Measurements from ENCODE around the gene HEATR5A.
"Not testable (repeated sequence)": the region's sequence is repeated elsewhere in the genome, so short reads cannot be mapped to it uniquely, and the experiment has no call there.

Gene HEATR5A

DNA sequence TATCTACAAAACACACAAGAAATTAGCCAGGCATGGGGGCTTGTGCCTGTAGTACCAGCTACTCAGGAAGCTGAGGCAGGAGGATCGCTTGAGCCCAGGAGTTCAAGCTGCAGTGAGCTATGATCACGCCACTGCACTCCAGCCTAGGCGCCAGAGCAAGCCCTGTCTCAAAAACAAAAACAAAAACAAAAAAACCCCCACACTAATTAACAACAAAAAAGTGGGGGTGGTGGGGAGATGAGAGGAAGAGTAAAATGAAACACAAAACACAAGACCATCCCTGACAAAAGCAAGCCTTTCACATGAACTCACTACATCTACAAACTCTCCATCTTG, 158.9 kb downstream of the HEATR5A start:
- Mint-ChIP-seq H3K27ac (no peak overlapping the region), H3K9me3 (no peaks in the 10 kb centered on the region), H3K4me3 (no peak overlapping the region), H3K36me3 (ENCODE audit: low read depth) (no peaks in the 10 kb centered on the region), H3K27me3 (no peaks in the 10 kb centered on the region), H3K4me1 (ENCODE audit: low read depth) (peaks cover 6% of the 10 kb centered on the region)

DNA sequence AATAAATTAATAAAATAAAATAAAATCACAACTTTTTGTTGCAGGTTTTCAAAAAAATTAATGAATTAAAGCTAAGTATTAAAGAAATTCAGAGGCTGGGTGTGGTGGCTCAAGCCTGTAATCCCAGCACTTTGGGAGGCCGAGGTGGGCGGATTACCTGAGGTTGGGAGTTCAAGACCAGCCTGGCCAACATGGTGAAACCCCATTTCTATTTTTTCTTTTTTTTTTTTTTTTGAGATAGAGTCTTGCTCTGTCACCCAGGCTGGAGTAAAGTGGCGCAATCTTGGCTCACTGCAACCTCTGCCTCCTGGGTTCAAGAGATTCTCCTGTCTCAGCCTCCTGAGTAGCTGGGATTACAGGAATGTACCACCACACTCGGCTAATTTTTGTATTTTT, 161.3 kb downstream of the HEATR5A start:
- not testable (repeated sequence) for H3K4me1 Mint-ChIP-seq (ENCODE audit: low read depth); H3K36me3 Mint-ChIP-seq (ENCODE audit: low read depth); H3K27me3 Mint-ChIP-seq; H3K4me3 Mint-ChIP-seq; H3K9me3 Mint-ChIP-seq; H3K27ac Mint-ChIP-seq

DNA sequence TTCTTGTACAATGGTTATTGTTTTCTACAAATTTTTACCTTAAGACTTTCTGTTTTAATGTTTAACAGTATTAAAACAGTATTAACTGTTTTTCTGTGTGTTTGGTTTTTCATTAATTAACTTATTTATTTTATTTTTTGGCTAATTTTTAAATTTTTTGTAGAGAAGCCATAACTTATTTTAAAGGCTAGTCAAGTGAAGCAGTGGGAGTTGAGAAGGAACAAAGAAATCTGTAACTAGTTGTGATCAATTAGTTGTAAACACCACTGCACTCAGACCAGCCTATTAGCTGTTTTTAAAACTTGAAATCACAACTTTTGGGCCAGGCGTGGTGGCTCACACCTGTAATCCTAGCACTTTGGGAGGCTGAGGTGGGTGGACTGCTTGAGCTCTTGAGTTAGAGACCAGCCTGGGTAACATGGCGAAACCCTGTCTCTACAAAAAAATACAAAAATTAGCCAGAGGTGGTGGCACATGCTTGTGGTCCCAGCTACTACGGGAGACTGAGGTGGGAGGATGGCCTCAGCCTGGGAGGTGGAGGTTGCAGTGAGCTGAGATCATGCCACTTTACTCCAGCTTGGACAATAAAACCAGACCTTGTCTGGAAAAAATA, 161.8 kb downstream of the HEATR5A start:
- no peaks in the 10 kb centered on the region for H3K4me1 Mint-ChIP-seq (ENCODE audit: low read depth)
- no peak overlapping the region for H3K4me3 Mint-ChIP-seq
- H3K27me3 Mint-ChIP-seq = no peaks in the 10 kb centered on the region
- H3K9me3 Mint-ChIP-seq = no peaks in the 10 kb centered on the region
- H3K36me3 Mint-ChIP-seq (ENCODE audit: low read depth) = no peaks in the 10 kb centered on the region
- H3K27ac Mint-ChIP-seq = no peak overlapping the region

DNA sequence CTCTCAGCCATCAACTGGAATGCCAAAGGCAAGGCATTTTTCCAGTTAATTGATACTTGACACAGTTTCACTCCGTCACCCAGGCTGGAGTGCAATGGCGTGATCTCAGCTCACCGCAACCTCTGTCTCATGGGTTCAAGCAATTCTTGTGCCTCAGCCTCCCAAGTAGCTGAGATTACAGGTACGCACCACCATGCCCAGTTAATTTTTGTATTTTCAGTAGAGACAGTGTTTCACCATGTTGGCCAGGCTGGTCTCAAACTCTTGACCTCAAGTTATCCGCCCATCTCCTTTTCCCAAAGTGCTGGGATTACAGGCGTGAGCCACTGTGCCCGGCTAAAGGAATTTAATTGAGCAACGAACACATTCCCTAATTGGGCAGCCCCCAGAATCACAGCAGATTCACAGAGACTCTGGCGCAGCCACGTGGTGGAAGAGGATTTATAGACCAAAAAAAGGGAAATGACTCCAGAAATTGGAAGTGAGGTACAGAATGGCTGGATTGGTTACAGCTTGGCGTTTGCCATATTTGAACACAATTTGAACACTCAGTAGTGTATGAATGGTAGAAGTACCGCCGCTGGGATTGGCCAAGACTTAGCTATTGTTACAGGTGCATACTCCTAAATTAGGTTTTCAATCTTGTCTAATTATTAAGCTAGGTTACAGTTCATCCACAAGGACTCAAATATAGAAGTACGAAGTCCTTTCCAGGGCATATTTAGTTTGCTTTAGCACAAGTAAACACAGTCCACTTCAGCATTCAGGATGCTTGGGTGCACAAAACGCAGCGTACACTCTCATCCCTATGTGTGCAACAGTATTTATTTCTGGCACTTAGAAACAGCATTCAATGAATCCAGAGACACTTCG, 162.6 kb downstream of the HEATR5A start:
- H3K27me3 Mint-ChIP-seq; H3K9me3 Mint-ChIP-seq; H3K27ac Mint-ChIP-seq; H3K36me3 Mint-ChIP-seq (ENCODE audit: low read depth); H3K4me3 Mint-ChIP-seq; H3K4me1 Mint-ChIP-seq (ENCODE audit: low read depth): not testable (repeated sequence)

DNA sequence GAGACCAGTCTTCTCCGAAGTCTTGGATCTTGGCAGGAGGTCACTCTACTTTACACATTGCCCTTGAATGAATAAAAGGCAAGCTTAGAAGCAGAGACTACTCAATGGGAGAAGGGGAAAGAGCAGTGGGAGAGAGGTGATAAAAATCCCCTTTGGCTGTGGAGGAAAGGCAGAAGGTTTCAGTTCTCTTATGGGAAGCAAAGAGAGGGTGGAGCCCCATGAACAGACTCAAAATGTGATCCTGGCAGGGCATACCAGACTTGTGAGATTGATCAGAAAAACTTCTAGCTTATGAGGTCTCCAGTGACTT, 163.2 kb downstream of the HEATR5A start:
- Mint-ChIP-seq H3K4me3 (no peak overlapping the region), H3K36me3 (ENCODE audit: low read depth) (no peaks in the 10 kb centered on the region), H3K27me3 (no peaks in the 10 kb centered on the region), H3K4me1 (ENCODE audit: low read depth) (no peaks in the 10 kb centered on the region), H3K27ac (no peak overlapping the region), H3K9me3 (no peaks in the 10 kb centered on the region)

DNA sequence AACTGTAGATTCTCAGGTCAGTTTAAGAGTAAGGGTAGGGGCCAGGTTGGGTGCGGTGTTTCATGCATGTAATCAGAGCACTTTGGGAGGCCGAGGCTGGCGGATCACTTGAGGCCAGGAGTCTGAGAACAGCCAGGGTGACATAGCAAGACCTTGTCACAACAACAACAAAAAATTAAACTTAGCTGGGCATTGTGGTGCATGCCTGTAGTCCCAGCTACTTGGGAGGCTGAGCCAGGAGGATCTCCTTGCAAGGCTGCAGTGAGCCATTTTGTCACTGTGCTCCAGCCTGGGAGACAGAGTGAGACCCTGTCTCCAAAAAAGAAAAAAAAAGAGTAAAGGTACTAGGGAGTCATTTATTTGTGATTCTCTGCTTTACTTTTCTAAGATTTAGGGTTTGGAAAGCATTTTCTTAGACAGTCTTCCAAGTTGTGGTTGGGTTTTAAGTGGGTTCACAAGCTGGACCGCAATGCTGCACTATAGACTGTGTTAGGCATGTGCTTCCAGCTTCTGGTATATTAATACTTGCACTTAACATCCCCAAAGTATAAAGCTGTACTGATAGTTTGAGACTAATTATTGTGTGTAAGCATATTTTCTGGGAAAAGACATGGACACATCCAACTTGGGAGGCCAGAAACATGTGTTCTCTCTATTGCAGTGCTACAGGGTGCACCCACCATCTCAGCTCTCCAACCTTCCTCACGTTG, 163.7 kb downstream of the HEATR5A start:
- Mint-ChIP-seq H3K4me3 (no peak overlapping the region), H3K4me1 (ENCODE audit: low read depth) (no peaks in the 10 kb centered on the region), H3K27ac (no peak overlapping the region)

DNA sequence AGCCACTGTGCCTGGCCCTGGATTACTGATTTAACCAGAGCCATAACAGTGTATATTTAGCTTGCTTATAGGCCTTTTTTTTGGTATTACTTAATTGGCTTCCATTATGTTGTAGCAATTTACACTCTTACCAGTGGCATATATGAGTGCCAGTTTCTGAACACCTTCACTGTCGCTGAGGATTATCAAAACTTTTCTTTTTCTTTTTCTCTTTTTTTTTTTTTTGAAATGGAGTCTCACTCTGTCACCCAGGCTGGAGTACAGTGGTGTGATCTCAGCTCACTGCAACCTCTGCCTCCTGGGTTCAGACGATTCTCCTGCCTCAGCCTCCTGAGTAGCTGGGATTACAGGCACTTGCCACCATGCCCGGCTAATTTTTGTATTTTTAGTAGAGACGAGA, 164.4 kb downstream of the HEATR5A start:
- not testable (repeated sequence) for H3K27me3 Mint-ChIP-seq; H3K4me3 Mint-ChIP-seq; H3K9me3 Mint-ChIP-seq; H3K27ac Mint-ChIP-seq; H3K4me1 Mint-ChIP-seq (ENCODE audit: low read depth); H3K36me3 Mint-ChIP-seq (ENCODE audit: low read depth)

More for the DNA sequence above, 163.7 kb downstream of the HEATR5A start:
- no peaks in the 10 kb centered on the region for H3K36me3 Mint-ChIP-seq (ENCODE audit: low read depth)
- H3K9me3 Mint-ChIP-seq = no peaks in the 10 kb centered on the region
- H3K27me3 Mint-ChIP-seq = no peaks in the 10 kb centered on the region

DNA sequence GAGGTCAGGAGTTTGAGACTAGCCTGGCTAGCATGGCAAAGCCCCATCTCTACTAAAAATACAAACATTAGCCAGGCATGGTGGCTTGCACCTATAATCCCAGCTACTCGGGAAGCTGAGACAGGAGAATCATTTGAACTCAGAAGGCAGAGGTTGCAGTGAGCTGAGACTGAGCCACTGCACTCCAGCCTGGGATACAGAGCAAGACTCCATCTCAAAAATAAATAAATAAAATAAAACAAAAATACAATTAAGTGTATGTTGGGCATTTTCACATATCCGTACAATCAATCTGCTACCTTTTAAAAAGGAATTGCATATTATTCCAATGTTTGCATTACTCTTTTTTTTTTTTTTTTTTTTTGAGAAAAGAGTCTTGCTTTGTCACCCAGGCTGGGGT, 165.1 kb downstream of the HEATR5A start:
- no peaks in the 10 kb centered on the region for H3K4me1 Mint-ChIP-seq (ENCODE audit: low read depth)
- no peak overlapping the region for H3K4me3 Mint-ChIP-seq
- no peaks in the 10 kb centered on the region for H3K36me3 Mint-ChIP-seq (ENCODE audit: low read depth)
- no peaks in the 10 kb centered on the region for H3K27me3 Mint-ChIP-seq
- H3K9me3 Mint-ChIP-seq = no peaks in the 10 kb centered on the region
- H3K27ac Mint-ChIP-seq = no peak overlapping the region

DNA sequence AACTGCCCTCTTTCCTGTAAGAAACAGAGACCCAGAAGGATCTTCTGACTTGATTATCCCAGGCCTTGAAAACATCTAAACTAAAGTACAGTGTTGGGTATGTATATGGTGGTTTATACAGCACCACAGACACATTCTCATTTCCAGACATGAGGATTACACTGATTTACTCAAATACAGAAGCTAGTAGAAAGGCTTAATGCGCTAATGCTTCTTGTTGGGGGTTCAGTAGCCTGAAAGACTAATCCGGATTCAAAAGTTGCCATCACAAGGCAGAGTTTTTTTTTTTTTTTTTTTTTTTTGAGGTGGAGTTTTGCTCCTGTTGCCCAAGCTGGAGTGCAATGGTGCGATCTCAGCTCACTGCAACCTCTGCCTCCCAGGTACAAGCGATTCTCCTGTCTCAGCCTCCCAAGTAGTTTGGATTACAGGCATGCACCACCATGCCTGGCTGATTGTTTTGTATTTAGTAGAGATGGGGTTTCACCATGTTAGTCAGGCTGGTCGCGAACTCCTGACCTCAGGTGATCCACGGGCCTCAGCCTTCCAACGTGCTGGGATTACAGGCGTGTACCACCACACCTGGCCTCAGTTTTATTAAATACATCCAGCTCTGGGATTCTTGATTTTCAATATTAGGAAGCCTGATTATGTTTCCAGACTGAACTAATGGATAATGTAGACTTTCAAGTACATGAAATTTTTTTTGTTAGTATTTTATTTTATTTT, 166.4 kb downstream of the HEATR5A start:
- H3K27me3 Mint-ChIP-seq = no peaks in the 10 kb centered on the region
- H3K27ac Mint-ChIP-seq = no peak overlapping the region
- no peaks in the 10 kb centered on the region for H3K36me3 Mint-ChIP-seq (ENCODE audit: low read depth)
- H3K9me3 Mint-ChIP-seq = no peaks in the 10 kb centered on the region
- no peaks in the 10 kb centered on the region for H3K4me1 Mint-ChIP-seq (ENCODE audit: low read depth)
- no peak overlapping the region for H3K4me3 Mint-ChIP-seq

DNA sequence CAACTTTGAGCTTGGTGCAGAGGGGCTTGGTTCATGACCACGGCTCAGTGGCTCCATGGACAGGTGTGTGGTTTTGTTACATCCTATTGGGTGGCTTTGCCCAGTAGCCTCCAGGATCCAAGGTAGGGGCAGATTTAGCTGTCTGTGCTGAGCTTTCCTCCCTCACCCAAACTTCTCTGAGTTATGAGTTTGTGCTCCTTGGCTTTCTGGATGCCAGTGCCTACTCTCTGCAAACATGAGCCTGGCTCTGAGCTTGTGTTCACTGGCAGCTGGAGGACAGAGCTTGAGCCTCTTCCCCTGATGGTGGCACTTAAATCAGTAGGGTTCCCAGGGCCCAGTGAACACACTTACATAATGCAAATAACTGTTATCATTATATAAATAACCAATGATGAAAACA, 167.5 kb downstream of the HEATR5A start:
- no peaks in the 10 kb centered on the region for H3K4me1 Mint-ChIP-seq (ENCODE audit: low read depth)
- H3K4me3 Mint-ChIP-seq = no peak overlapping the region
- no peaks in the 10 kb centered on the region for H3K36me3 Mint-ChIP-seq (ENCODE audit: low read depth)
- no peaks in the 10 kb centered on the region for H3K27me3 Mint-ChIP-seq
- no peak overlapping the region for H3K27ac Mint-ChIP-seq
- no peaks in the 10 kb centered on the region for H3K9me3 Mint-ChIP-seq

DNA sequence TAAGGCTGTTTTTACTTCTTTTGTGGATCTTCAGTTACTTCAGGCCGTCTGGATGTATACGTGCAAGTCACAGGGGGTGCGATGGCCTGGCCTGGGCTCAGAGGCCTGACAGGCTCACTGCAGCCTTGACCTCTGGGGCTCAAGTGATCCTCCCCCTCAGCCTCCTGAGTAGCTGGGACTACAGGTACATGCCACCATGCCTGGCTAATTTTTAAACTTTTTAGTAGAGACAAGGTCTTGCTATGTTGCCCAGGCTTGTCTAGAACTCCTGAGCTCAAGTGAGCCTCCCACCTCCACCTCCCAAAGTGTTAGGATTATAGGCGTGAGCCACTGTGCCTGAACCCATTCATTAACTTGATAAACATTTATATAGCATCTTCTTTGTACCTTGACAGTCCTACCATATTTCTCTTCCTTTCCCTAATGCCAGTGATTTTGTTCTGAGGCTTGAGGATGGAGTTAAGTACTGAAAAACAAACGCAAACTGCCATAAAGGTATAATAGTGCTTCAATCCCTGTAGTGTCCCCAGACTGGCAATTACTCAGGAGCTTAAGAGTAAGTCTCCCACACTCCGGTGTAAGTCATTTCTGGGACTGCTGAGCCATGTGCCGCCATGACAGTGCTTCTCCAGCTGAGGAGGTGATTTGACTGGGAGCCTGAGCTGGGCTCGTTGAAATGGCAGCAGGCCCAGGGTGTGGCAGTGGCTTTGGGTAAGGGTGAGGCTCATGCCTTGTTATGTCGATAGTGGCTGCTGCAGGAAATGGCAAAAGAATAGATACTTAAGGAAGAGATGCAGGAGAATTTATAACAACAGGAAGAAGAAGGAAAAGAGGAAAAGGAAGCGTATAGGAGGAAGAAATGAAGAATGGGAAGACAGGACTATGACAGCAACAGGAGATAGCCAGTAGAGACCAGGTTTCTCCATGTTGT, 169.1 kb downstream of the HEATR5A start:
- Mint-ChIP-seq H3K27me3 (no peaks in the 10 kb centered on the region), H3K4me3 (no peak overlapping the region), H3K4me1 (ENCODE audit: low read depth) (no peaks in the 10 kb centered on the region), H3K36me3 (ENCODE audit: low read depth) (no peaks in the 10 kb centered on the region), H3K9me3 (no peaks in the 10 kb centered on the region), H3K27ac (no peak overlapping the region)

DNA sequence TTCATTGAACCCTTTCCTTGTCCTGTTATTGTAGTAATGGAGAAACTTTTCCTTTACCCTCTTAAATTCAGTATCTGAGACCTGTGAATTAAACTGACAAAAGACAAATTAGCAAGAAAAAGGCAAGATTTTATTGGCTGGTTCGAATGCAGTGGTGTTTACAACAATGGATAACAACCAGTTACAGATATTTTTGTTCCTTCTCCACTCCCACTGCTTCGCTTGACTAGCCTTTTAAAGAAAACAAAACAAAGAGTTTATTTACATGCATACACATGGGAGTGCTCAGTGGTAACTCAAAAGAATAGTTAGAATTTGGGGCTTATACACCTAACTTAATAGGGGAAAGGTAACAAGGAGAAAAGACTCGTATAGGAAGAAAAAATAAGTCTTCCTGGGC, 175.7 kb downstream of the HEATR5A start:
- Mint-ChIP-seq H3K4me1 (ENCODE audit: low read depth) (peaks cover 22% of the 10 kb centered on the region), H3K4me3 (no peak overlapping the region), H3K36me3 (ENCODE audit: low read depth) (no peaks in the 10 kb centered on the region), H3K27me3 (no peaks in the 10 kb centered on the region), H3K27ac (no peak overlapping the region), H3K9me3 (no peaks in the 10 kb centered on the region)

DNA sequence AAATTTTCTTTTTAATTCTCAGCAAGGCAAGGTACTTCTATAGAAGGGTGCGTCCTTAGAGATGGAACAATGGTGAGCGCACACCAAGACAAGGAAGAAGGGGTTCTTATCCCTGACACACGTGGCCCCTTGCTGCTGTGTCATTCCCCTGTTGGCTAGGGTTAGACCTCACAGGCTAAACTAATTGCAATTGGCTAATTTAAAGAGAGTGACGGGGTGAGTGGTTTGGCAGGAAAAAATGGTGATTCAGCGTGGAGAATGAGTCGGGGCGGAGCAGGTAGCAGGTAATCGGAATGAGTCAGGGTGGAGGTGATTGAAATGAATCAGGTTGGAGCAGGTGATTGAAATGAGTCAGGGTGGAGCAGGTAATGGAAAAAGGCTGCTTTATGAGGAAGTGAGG, 176.5 kb downstream of the HEATR5A start:
- no peak overlapping the region for H3K4me3 Mint-ChIP-seq
- H3K9me3 Mint-ChIP-seq = no peaks in the 10 kb centered on the region
- peaks cover 22% of the 10 kb centered on the region for H3K4me1 Mint-ChIP-seq (ENCODE audit: low read depth)
- no peaks in the 10 kb centered on the region for H3K27me3 Mint-ChIP-seq
- H3K27ac Mint-ChIP-seq = peak overlapping the region; percentile 47
- H3K36me3 Mint-ChIP-seq (ENCODE audit: low read depth) = no peaks in the 10 kb centered on the region

DNA sequence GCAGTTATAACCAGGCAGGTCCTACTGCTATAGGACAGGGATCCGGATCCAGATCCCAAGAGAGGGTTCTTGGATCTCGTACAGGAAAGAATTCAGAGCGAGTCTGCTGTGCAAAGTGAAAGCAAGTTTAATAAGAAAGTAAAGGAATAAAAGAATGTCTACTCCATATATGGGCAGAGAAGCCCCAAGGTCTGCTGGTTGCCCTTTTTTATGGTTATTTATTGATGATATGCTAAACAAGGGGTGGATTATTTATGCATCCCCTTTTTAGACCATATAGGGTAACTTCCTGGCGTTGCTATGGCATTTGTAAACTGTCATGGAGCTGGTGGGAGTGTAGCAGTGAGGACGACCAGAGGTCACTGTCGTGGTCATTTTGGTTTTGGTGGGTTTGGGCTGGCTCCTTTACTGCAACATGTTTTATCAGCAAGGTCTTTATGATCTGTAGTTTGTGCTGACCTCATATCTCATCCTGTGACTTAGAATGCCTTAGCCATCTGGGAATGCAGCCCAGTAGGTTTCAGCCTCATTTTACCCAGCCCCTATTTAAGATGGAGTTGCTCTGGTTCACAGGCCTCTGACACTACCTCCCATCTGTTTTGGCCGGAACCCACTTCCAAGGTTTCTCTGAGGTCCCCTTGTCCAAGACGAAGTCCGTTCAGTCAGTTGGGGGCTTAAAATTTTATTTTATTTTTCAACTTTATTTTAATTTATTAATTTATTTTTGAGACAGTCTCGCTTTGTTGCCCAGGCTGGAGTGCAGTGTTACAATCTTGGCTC, 178.0 kb downstream of the HEATR5A start:
- H3K27me3 Mint-ChIP-seq; H3K4me3 Mint-ChIP-seq; H3K36me3 Mint-ChIP-seq (ENCODE audit: low read depth); H3K9me3 Mint-ChIP-seq; H3K27ac Mint-ChIP-seq: not testable (repeated sequence)
- H3K4me1 Mint-ChIP-seq (ENCODE audit: low read depth) = peaks cover 22% of the 10 kb centered on the region

Measured in stimulated activated naive CD8-positive, alpha-beta T cell treated with anti-CD3 and anti-CD28 coated beads, Interleukin-15, Interleukin-2, amounts not matched to agents 100 ng/mL and 50 ng/mL, for 24 hours (primary cell).